Measurements from ENCODE around the gene UMPS. TPM values are rescaled to one million over a fixed set of nuclear protein-coding genes. Genes with fewer than 3 reads are reported as not detected.
"Not testable (repeated sequence)": the region's sequence is repeated elsewhere in the genome, so short reads cannot be mapped to it uniquely, and the experiment has no call there.

UMPS gene
- total RNA-seq, 4 donors from 2014 or later = 20.6 to 30.1 (median 24.8) TPM

DNA sequence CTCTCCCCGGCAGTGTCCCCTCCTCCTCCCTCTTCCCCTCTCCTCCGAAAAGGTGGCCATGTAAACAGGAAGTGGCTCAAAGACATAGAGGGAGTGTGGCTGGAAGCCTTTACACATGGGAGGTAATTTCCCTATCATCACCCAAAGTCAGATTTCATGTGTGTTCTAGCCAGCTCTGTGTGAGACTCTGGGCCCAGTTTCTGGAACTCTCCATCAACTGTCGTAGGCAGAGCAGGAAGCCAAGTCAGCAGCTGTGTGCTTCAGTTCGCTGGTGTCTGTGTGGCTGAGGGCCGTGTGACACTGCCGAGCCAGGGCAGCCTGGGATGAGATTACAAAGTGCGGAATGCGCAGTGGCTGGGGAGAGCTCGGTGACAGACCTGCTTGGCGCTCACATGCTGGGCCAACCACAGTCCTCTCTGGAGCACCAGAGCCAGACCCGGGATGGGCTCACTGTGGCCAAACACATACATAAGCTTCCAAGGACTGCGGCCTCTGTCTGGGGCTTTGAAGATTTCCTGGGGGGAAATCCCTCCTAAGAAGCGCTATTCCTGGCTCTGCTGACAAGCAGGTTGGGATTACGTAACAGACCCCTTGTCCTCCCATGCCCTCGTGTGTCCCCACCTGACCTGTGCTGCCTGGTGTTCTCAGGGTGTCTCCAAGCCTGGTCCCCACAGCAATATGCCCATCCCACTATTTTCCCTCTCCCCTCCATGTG is 50.7 kb downstream of the UMPS start:
- Histone ChIP-seq H3K36me3 (peaks cover 3% of the 10 kb centered on the region), H3K27ac (peak overlapping the region; percentile 79), H3K4me1 (peaks cover 61% of the 10 kb centered on the region), H3K4me3 (no peak overlapping the region), H3K27me3 (no peaks in the 10 kb centered on the region), H3K9me3 (no peaks in the 10 kb centered on the region)
- no peak for TF ChIP-seq EP300 (IDR thresholded peaks at IDR 0.05)
- TF ChIP-seq POLR2AphosphoS5 (IDR thresholded peaks at IDR 0.05) = peak in 1 of 3 donors; percentile 60
- TF ChIP-seq POLR2A (IDR thresholded peaks at IDR 0.05) = no peak
- WGBS = 14% methylated on average over 14 of the region's 15 CpGs
- DNase-seq (ENCODE audit: low spot score in 2 of 2) = peak; percentile 87

GRCh38 chr3:124781476-124782376 is 51.5 kb downstream of the UMPS start:
- H3K9me3 ChIP-seq = no peaks in the 10 kb centered on the region
- TF ChIP-seq CTCF (IDR thresholded peaks at IDR 0.05) = no peak
- TF ChIP-seq EP300 (IDR thresholded peaks at IDR 0.05) = no peak
- TF ChIP-seq POLR2AphosphoS5 (IDR thresholded peaks at IDR 0.05) = no peak
- TF ChIP-seq POLR2A (IDR thresholded peaks at IDR 0.05) = no peak
- DNase-seq (ENCODE audit: low spot score in 2 of 2) = no peak
- no peaks in the 10 kb centered on the region for H3K36me3 ChIP-seq
- H3K4me1 ChIP-seq = peaks cover 69% of the 10 kb centered on the region
- H3K27me3 ChIP-seq = no peaks in the 10 kb centered on the region
- no peak overlapping the region for H3K4me3 ChIP-seq
- 43% methylated on average over 8 of the region's 8 CpGs for WGBS
- H3K27ac ChIP-seq = peak overlapping the region; percentile 79

DNA sequence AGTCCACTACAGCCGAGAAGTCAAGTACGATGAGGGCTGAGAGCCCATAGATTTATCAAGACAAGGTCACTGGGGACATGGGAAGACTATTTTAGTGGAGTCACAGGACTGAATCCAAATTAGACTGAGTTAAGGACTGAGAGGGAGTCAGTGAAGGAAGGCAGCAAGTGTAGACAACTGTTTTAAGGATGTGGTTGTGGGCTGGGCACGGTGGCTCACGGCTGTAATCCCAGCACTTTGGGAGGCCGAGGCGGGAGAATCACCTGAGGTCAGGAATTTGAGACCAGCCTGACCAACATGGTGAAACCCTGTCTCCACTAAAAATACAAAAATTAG is 52.1 kb downstream of the UMPS start:
- not testable (repeated sequence) for H3K9me3 ChIP-seq; H3K27me3 ChIP-seq; H3K4me3 ChIP-seq; H3K36me3 ChIP-seq; DNase-seq (ENCODE audit: low spot score in 2 of 2)
- Histone ChIP-seq H3K4me1 (peaks cover 75% of the 10 kb centered on the region), H3K27ac (peak overlapping the region; percentile 41)
- 85% methylated on average over 6 of the region's 6 CpGs for WGBS

DNA sequence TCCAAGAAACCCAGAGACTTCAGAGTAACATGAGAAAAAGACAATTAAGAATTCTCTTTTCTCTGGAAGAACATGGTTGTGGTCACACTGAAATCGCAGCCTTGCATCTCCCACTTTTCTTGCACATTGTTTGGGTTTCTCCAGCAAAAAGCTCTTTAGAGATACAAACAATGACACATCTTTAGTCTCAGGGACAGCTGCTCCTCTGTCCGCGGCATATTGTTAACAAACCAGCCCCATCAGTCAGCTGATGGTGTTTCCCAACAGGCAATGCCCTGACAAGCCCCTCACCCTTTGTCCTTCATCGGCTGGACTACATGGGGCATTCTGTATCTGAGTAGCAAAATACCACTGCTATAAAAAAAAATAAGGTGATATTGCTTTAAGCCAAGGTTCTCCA is 53.4 kb downstream of the UMPS start:
- Histone ChIP-seq H3K27ac (no peak overlapping the region), H3K36me3 (no peaks in the 10 kb centered on the region), H3K4me1 (peaks cover 88% of the 10 kb centered on the region), H3K9me3 (no peaks in the 10 kb centered on the region), H3K27me3 (no peaks in the 10 kb centered on the region), H3K4me3 (no peak overlapping the region)
- DNase-seq (ENCODE audit: low spot score in 2 of 2) = no peak
- TF ChIP-seq CTCF (IDR thresholded peaks at IDR 0.05) (no peak), EP300 (IDR thresholded peaks at IDR 0.05) (no peak), POLR2AphosphoS5 (IDR thresholded peaks at IDR 0.05) (no peak), POLR2A (IDR thresholded peaks at IDR 0.05) (no peak)
- WGBS = 85% methylated on average over 4 of the region's 4 CpGs

GRCh38 chr3:124784686-124785382 is 54.6 kb downstream of the UMPS start:
- TF ChIP-seq POLR2AphosphoS5 (IDR thresholded peaks at IDR 0.05) (no peak), CTCF (IDR thresholded peaks at IDR 0.05) (no peak), EP300 (IDR thresholded peaks at IDR 0.05) (no peak), POLR2A (IDR thresholded peaks at IDR 0.05) (no peak)
- peak overlapping the region; percentile 7 for H3K27ac ChIP-seq

GRCh38 chr3:124785973-124786372 is 55.7 kb downstream of the UMPS start:
- no peak for TF ChIP-seq POLR2A (IDR thresholded peaks at IDR 0.05)
- no peak for TF ChIP-seq EP300 (IDR thresholded peaks at IDR 0.05)
- TF ChIP-seq CTCF (IDR thresholded peaks at IDR 0.05) = no peak
- no peak for TF ChIP-seq POLR2AphosphoS5 (IDR thresholded peaks at IDR 0.05)
- Histone ChIP-seq H3K36me3 (no peaks in the 10 kb centered on the region), H3K4me3 (no peak overlapping the region), H3K9me3 (no peaks in the 10 kb centered on the region), H3K4me1 (peaks cover 74% of the 10 kb centered on the region), H3K27me3 (no peaks in the 10 kb centered on the region), H3K27ac (peak overlapping the region; percentile 24)
- no peak for DNase-seq (ENCODE audit: low spot score in 2 of 2)
- 41% methylated on average over 3 of the region's 3 CpGs for WGBS

More at GRCh38 chr3:124784686-124785382, 54.6 kb downstream of the UMPS start:
- WGBS = 66% methylated on average over 17 of the region's 17 CpGs
- H3K9me3 ChIP-seq = no peaks in the 10 kb centered on the region
- H3K36me3 ChIP-seq = no peaks in the 10 kb centered on the region
- DNase-seq (ENCODE audit: low spot score in 2 of 2) = no peak
- H3K4me3 ChIP-seq = no peak overlapping the region
- H3K27me3 ChIP-seq = no peaks in the 10 kb centered on the region
- H3K4me1 ChIP-seq = peaks cover 79% of the 10 kb centered on the region

Data from suprapubic skin (tissue), 4 donors.